ENCODE data around the gene NUP62. TPM values are rescaled to one million over a fixed set of nuclear protein-coding genes. Genes with fewer than 3 reads are reported as not detected.
"Not testable (repeated sequence)": the region's sequence is repeated elsewhere in the genome, so short reads cannot be mapped to it uniquely, and the experiment has no call there.

NUP62 gene
- total RNA-seq (2014; rRNA removed; shearing (Covaris generic); ENCODE audit: low replicate concordance), result 96.7 and 102 TPM in 2 replicates

- in situ Hi-C loops (cut with HindIII; ENCODE audit: low pct_unique_long_range_greater_than_20kb, low sequenced_read_pairs), result no loop called here
- no peak for DNase-seq (ENCODE audit: low read depth)
Measured at GRCh38 chr19:49929121-49929610, at the start of gene NUP62, which contains the start of gene ATF5. Gene NUP62 (minus strand): TSS chr19:49929504. CDS start chr19:49909807, 19,697 bp downstream. Gene ATF5 (plus strand): TSS chr19:49929205. CDS start chr19:49930851, 1,646 bp downstream.

- DNase-seq (ENCODE audit: low read depth), result no peak
Measured at GRCh38 chr19:49978324-49978723, 49.0 kb upstream of the NUP62 start.

GRCh38 chr19:49977881-49978280 is 48.6 kb upstream of the NUP62 start:
- DNase-seq (ENCODE audit: low read depth), result no peak
- in situ Hi-C loops (cut with HindIII; ENCODE audit: low pct_unique_long_range_greater_than_20kb, low sequenced_read_pairs), result no loop called here

More at GRCh38 chr19:49978324-49978723, 49.0 kb upstream of the NUP62 start:
- in situ Hi-C loops (cut with HindIII; ENCODE audit: low pct_unique_long_range_greater_than_20kb, low sequenced_read_pairs), result no loop called here

GRCh38 chr19:49977076-49977475 is 47.8 kb upstream of the NUP62 start:
- no peak for DNase-seq (ENCODE audit: low read depth)
- in situ Hi-C loops (cut with HindIII; ENCODE audit: low pct_unique_long_range_greater_than_20kb, low sequenced_read_pairs), result no loop called here

- in situ Hi-C loops (cut with HindIII; ENCODE audit: low pct_unique_long_range_greater_than_20kb, low sequenced_read_pairs), result no loop called here
Measured at GRCh38 chr19:49976496-49976895, 47.2 kb upstream of the NUP62 start.

GRCh38 chr19:49975051-49975450 is 45.7 kb upstream of the NUP62 start:
- in situ Hi-C loops (cut with HindIII; ENCODE audit: low pct_unique_long_range_greater_than_20kb, low sequenced_read_pairs), result no loop called here
- DNase-seq (ENCODE audit: low read depth), result no peak

More at GRCh38 chr19:49976496-49976895, 47.2 kb upstream of the NUP62 start:
- DNase-seq (ENCODE audit: low read depth), result no peak

- no peak for DNase-seq (ENCODE audit: low read depth)
- in situ Hi-C loops (cut with HindIII; ENCODE audit: low pct_unique_long_range_greater_than_20kb, low sequenced_read_pairs), result no loop called here
Measured at GRCh38 chr19:49973987-49974386, 44.7 kb upstream of the NUP62 start.

GRCh38 chr19:49972841-49973240 is 43.5 kb upstream of the NUP62 start:
- DNase-seq (ENCODE audit: low read depth), result no peak
- in situ Hi-C loops (cut with HindIII; ENCODE audit: low pct_unique_long_range_greater_than_20kb, low sequenced_read_pairs), result no loop called here

GRCh38 chr19:49971991-49972411 is 42.7 kb upstream of the NUP62 start:
- DNase-seq (ENCODE audit: low read depth), result no peak
- in situ Hi-C loops (cut with HindIII; ENCODE audit: low pct_unique_long_range_greater_than_20kb, low sequenced_read_pairs), result no loop called here

GRCh38 chr19:49969355-49969754 is 40.1 kb upstream of the NUP62 start:
- in situ Hi-C loops (cut with HindIII; ENCODE audit: low pct_unique_long_range_greater_than_20kb, low sequenced_read_pairs); DNase-seq (ENCODE audit: low read depth): not testable (repeated sequence)

GRCh38 chr19:49968279-49968922 is 39.1 kb upstream of the NUP62 start:
- in situ Hi-C loops (cut with HindIII; ENCODE audit: low pct_unique_long_range_greater_than_20kb, low sequenced_read_pairs), result no loop called here
- DNase-seq (ENCODE audit: low read depth), result no peak

GRCh38 chr19:49960980-49961379 is 31.7 kb upstream of the NUP62 start, which contains the start of gene SIGLEC11:
Gene SIGLEC11 (minus strand): TSS chr19:49961172. CDS start chr19:49961081, 91 bp downstream.
- in situ Hi-C loops (cut with HindIII; ENCODE audit: low pct_unique_long_range_greater_than_20kb, low sequenced_read_pairs); DNase-seq (ENCODE audit: low read depth): not testable (repeated sequence)

GRCh38 chr19:49959892-49960291 is 30.6 kb upstream of the NUP62 start:
- DNase-seq (ENCODE audit: low read depth); in situ Hi-C loops (cut with HindIII; ENCODE audit: low pct_unique_long_range_greater_than_20kb, low sequenced_read_pairs): not testable (repeated sequence)

- in situ Hi-C loops (cut with HindIII; ENCODE audit: low pct_unique_long_range_greater_than_20kb, low sequenced_read_pairs); DNase-seq (ENCODE audit: low read depth): not testable (repeated sequence)
Measured at GRCh38 chr19:49958596-49958995, 29.3 kb upstream of the NUP62 start.

- in situ Hi-C loops (cut with HindIII; ENCODE audit: low pct_unique_long_range_greater_than_20kb, low sequenced_read_pairs); DNase-seq (ENCODE audit: low read depth): not testable (repeated sequence)
Measured at GRCh38 chr19:49958144-49958543, 28.8 kb upstream of the NUP62 start.

GRCh38 chr19:49957262-49957915 is 28.1 kb upstream of the NUP62 start:
- DNase-seq (ENCODE audit: low read depth), result no peak

GRCh38 chr19:49956115-49956495 is 26.8 kb upstream of the NUP62 start:
- DNase-seq (ENCODE audit: low read depth), result no peak
- in situ Hi-C loops (cut with HindIII; ENCODE audit: low pct_unique_long_range_greater_than_20kb, low sequenced_read_pairs), result no loop called here

More at GRCh38 chr19:49957262-49957915, 28.1 kb upstream of the NUP62 start:
- in situ Hi-C loops (cut with HindIII; ENCODE audit: low pct_unique_long_range_greater_than_20kb, low sequenced_read_pairs), result no loop called here

- DNase-seq (ENCODE audit: low read depth), result peak; percentile 41
- in situ Hi-C loops (cut with HindIII; ENCODE audit: low pct_unique_long_range_greater_than_20kb, low sequenced_read_pairs), result no loop called here
Measured at GRCh38 chr19:49954933-49955332, 25.6 kb upstream of the NUP62 start.
